ENCODE data around the gene ADPRH.

The ADPRH gene

DNA sequence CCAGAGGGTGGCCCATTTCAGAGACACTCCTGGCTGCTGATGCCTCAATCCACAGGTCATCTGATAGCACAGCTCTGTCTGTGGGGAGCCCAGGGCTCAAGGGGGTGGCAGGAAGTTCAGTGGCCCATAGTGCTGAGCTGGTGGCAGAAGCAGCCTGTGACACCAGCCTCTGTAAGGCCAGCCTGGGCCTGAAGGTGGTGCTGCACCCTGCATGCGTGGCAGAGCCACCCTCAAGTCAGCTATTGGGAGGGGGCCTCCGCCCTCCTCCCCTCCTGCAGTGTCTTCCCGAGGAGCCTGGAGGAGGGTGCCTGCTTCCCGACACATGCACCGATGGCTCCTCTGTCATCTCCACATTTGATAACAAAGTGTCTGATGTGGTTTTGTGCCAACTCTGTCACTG is 21.4 kb downstream of the ADPRH start:
- peak; percentile 38 for TF ChIP-seq CTCF (IDR thresholded peaks at IDR 0.05)
- Mint-ChIP-seq H3K36me3 (ENCODE audit: low read depth) (no peaks in the 10 kb centered on the region), H3K27me3 (ENCODE audit: low read depth, poor library complexity) (peaks cover 9% of the 10 kb centered on the region), H3K27ac (no peak overlapping the region), H3K4me1 (peaks cover 36% of the 10 kb centered on the region), H3K4me3 (no peak overlapping the region), H3K9me3 (no peaks in the 10 kb centered on the region)
- peak; percentile 16 for DNase-seq

GRCh38 chr3:119601154-119601553 is 21.9 kb downstream of the ADPRH start:
- H3K4me3 Mint-ChIP-seq: no peak overlapping the region

GRCh38 chr3:119602676-119603075 is 23.4 kb downstream of the ADPRH start:
- no peak for DNase-seq
- H3K4me3 Mint-ChIP-seq: no peak overlapping the region
- TF ChIP-seq CTCF (IDR thresholded peaks at IDR 0.05): no peak
- no peaks in the 10 kb centered on the region for H3K9me3 Mint-ChIP-seq
- no peak overlapping the region for H3K27ac Mint-ChIP-seq
- H3K4me1 Mint-ChIP-seq: peaks cover 29% of the 10 kb centered on the region
- H3K27me3 Mint-ChIP-seq (ENCODE audit: low read depth, poor library complexity): peaks cover 9% of the 10 kb centered on the region
- H3K36me3 Mint-ChIP-seq (ENCODE audit: low read depth): no peaks in the 10 kb centered on the region

More at GRCh38 chr3:119601154-119601553, 21.9 kb downstream of the ADPRH start:
- H3K27me3 Mint-ChIP-seq (ENCODE audit: low read depth, poor library complexity): peaks cover 9% of the 10 kb centered on the region
- no peaks in the 10 kb centered on the region for H3K9me3 Mint-ChIP-seq
- H3K27ac Mint-ChIP-seq: no peak overlapping the region
- no peaks in the 10 kb centered on the region for H3K36me3 Mint-ChIP-seq (ENCODE audit: low read depth)
- no peak for DNase-seq
- no peak for TF ChIP-seq CTCF (IDR thresholded peaks at IDR 0.05)
- peaks cover 36% of the 10 kb centered on the region for H3K4me1 Mint-ChIP-seq

GRCh38 chr3:119604878-119605277 is 25.6 kb downstream of the ADPRH start:
- Mint-ChIP-seq H3K27me3 (ENCODE audit: low read depth, poor library complexity) (peaks cover 1% of the 10 kb centered on the region), H3K4me1 (peaks cover 18% of the 10 kb centered on the region), H3K9me3 (no peaks in the 10 kb centered on the region), H3K4me3 (no peak overlapping the region), H3K27ac (no peak overlapping the region), H3K36me3 (ENCODE audit: low read depth) (no peaks in the 10 kb centered on the region)
- DNase-seq: no peak
- TF ChIP-seq CTCF (IDR thresholded peaks at IDR 0.05): no peak

DNA sequence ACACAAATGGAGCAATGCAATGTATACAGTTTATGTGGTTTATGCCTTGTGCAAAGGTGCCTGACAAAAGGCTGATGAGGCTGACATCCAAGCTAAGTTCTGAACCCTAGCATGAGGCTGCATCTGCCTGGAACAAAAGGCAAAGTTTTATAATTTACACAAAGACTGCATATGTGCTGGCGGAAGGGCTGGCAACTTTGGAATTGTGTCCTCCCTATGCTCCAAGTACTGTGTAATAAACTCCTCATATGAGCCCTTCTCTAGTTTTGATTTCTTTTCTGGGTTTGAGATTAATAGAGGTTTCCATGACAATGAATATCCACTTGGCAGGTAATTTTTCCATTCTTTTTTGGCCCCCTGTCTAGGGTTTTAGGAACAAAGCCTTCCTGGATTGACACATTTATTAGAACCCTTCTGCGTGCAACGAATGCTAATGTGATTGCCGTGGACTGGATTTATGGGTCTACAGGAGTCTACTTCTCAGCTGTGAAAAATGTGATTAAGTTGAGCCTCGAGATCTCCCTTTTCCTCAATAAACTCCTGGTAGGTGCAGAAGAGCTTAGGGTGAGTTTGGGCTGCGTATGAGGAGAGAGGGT is 29.2 kb downstream of the ADPRH start:
- TF ChIP-seq CTCF (IDR thresholded peaks at IDR 0.05): no peak

GRCh38 chr3:119609301-119609700 is 30.0 kb downstream of the ADPRH start:
- H3K4me3 Mint-ChIP-seq: no peak overlapping the region
- peaks cover 13% of the 10 kb centered on the region for H3K9me3 Mint-ChIP-seq
- H3K27ac Mint-ChIP-seq: peak overlapping the region; percentile 39
- peaks cover 4% of the 10 kb centered on the region for H3K27me3 Mint-ChIP-seq (ENCODE audit: low read depth, poor library complexity)
- DNase-seq: no peak
- H3K4me1 Mint-ChIP-seq: peaks cover 11% of the 10 kb centered on the region
- TF ChIP-seq CTCF (IDR thresholded peaks at IDR 0.05): no peak
- H3K36me3 Mint-ChIP-seq (ENCODE audit: low read depth): no peaks in the 10 kb centered on the region

More for the DNA sequence above, 29.2 kb downstream of the ADPRH start:
- no peak for DNase-seq
- Mint-ChIP-seq H3K27ac (peak overlapping the region; percentile 27), H3K9me3 (peaks cover 13% of the 10 kb centered on the region), H3K27me3 (ENCODE audit: low read depth, poor library complexity) (peaks cover 3% of the 10 kb centered on the region), H3K36me3 (ENCODE audit: low read depth) (no peaks in the 10 kb centered on the region), H3K4me1 (peaks cover 11% of the 10 kb centered on the region), H3K4me3 (no peak overlapping the region)

Data from nephron progenitor cell (in vitro differentiated cells).